B cell (primary cell): Measurements from ENCODE around the gene CKMT2. TPM values are rescaled to one million over a fixed set of nuclear protein-coding genes. Genes with fewer than 3 reads are reported as not detected.

Experiments used
- ATAC-seq: fragments of 200-7000 bp; cut with Tn5 transposase; one replicate; pipeline ENCODE4 v1.10.0; 2021; ENCODE audit warnings: low read depth, mild to moderate bottlenecking, moderate number of reproducible peaks, moderate library complexity
- CTCF ChIA-PET: fragments of 350-600 bp; sonication (Branson Sonifier 250); formaldehyde crosslinking; loops from one replicate; lab custom pipeline; 2021; ENCODE audit warnings: antibody characterized with exemption, inconsistent platforms; lab: Charles Lee
- POLR2A ChIA-PET: fragments of 350-600 bp; sonication (Branson Sonifier 250); formaldehyde crosslinking; loops from one replicate; lab custom pipeline; 2021; ENCODE audit warnings: antibody characterized with exemption; lab: Charles Lee
- DNase-seq: peaks from one replicate; pipeline ENCODE4 v3.0.0; 2013
- H2AFZ ChIP-seq: 2 replicates; pipeline ENCODE4 v1.6.1; 2012; ENCODE audit warnings: mild to moderate bottlenecking, low read depth, low read length; ENCODE audit not compliant: insufficient read depth, poor library complexity, severe bottlenecking
- H3K27ac ChIP-seq, 2 donors: 1 replicate in 1 of 2; 2 replicates in 1 of 2; pipeline ENCODE4 v1.5.1; 2012 to 2013; ENCODE audit warnings: low read length in 2 of 2, mild to moderate bottlenecking in 2 of 2, moderate library complexity in 1 of 2
- H3K27me3 ChIP-seq, 4 experiments: fragments of 200-600 bp in 1 of 4; sonication (generic) in 1 of 4; replicated peaks in 1 of 4; 1 replicate in 2 of 4; 2 replicates in 2 of 4; pipeline versions ENCODE4 v1.6.1 to v1.7.0; 2013 to 2016; ENCODE audit warnings: low read length in 3 of 4, mild to moderate bottlenecking in 2 of 4, mixed read lengths in 1 of 4, moderate library complexity in 1 of 4; ENCODE audit not compliant: insufficient read depth in 4 of 4, control insufficient read depth in 3 of 4; ENCODE audit errors: control extremely low read depth in 1 of 4
- H3K36me3 ChIP-seq, 2 experiments: replicated peaks in 1 of 2; 1 replicate in 1 of 2; 2 replicates in 1 of 2; pipeline versions ENCODE4 v1.6.1 to v1.7.1; 2013; ENCODE audit warnings: low read length in 1 of 2; ENCODE audit not compliant: insufficient read depth in 2 of 2, control insufficient read depth in 1 of 2; ENCODE audit errors: control extremely low read depth in 1 of 2, extremely low read depth in 1 of 2
- H3K4me1 ChIP-seq, 2 donors: fragments of 200-600 bp in 1 of 2; sonication (generic) in 1 of 2; 1 replicate in 1 of 2; 2 replicates in 1 of 2; pipeline versions ENCODE4 v1.5.1 to v1.6.1; 2013 to 2017; ENCODE audit warnings: low read length in 2 of 2; ENCODE audit not compliant: control insufficient read depth in 2 of 2, insufficient read depth in 2 of 2
- H3K4me2 ChIP-seq: replicated peaks from 2 replicates; pipeline ENCODE3; 2012; ENCODE audit warnings: mild to moderate bottlenecking, low read depth, low read length; ENCODE audit not compliant: poor library complexity, severe bottlenecking
- H3K4me3 ChIP-seq, 5 experiments: fragments of 200-600 bp in 1 of 5; sonication (generic) in 1 of 5; 1 replicate in 3 of 5; 2 replicates in 2 of 5; pipeline versions ENCODE4 v1.5.1 to v1.7.0; 2011 to 2016; ENCODE audit warnings: low read length in 4 of 5, mild to moderate bottlenecking in 4 of 5, low read depth in 2 of 5, control low read depth in 1 of 5, moderate library complexity in 1 of 5; ENCODE audit not compliant: insufficient read depth in 1 of 5; ENCODE audit errors: control extremely low read depth in 1 of 5, extremely low read depth in 1 of 5
- H3K79me2 ChIP-seq: fragments of 200-600 bp; sonication (generic); one replicate; pipeline ENCODE4 v1.6.0; 2016; ENCODE audit warnings: low read length; ENCODE audit not compliant: control insufficient read depth, insufficient read depth
- H3K9ac ChIP-seq: fragments of 200-600 bp; sonication (generic); 2 replicates; pipeline ENCODE4 v1.6.1; 2017; ENCODE audit warnings: mild to moderate bottlenecking, low read length, moderate library complexity
- H3K9me3 ChIP-seq, 3 donors: one replicate each; pipeline versions ENCODE4 v1.6.1 to v1.7.1; 2013; ENCODE audit warnings: low read length in 2 of 3; ENCODE audit not compliant: control insufficient read depth in 2 of 3, insufficient read depth in 1 of 3; ENCODE audit errors: control extremely low read depth in 1 of 3
- H4K20me1 ChIP-seq: 2 replicates; pipeline ENCODE4 v1.6.0; 2012; ENCODE audit warnings: mild to moderate bottlenecking, low read length; ENCODE audit not compliant: insufficient read depth, control insufficient read depth, poor library complexity, severe bottlenecking
- H3K27ac Mint-ChIP-seq: one replicate; pipeline ENCODE4 v1.8.0; 2021; ENCODE audit warnings: mixed read lengths
- H3K27me3 Mint-ChIP-seq: one replicate; pipeline ENCODE4 v1.8.0; 2021; ENCODE audit warnings: mixed read lengths
- H3K4me1 Mint-ChIP-seq: one replicate; pipeline ENCODE4 v1.8.0; 2021; ENCODE audit warnings: mixed read lengths
- H3K4me3 Mint-ChIP-seq: one replicate; pipeline ENCODE4 v1.8.0; 2021; ENCODE audit warnings: mixed read lengths
- H3K9me3 Mint-ChIP-seq: one replicate; pipeline ENCODE4 v1.8.0; 2022; ENCODE audit warnings: mixed read lengths; ENCODE audit not compliant: insufficient read depth
- CTCF ChIP-seq: fragments of 200-600 bp; IDR thresholded peaks from one replicate; pipeline ENCODE4 v1.8.0; 2022; ENCODE audit warnings: antibody characterized with exemption, mild to moderate bottlenecking
- EZH2 ChIP-seq: IDR thresholded peaks from 2 replicates; pipeline ENCODE4 v1.6.1; 2012; ENCODE audit warnings: borderline replicate concordance, low read depth, mild to moderate bottlenecking, moderate library complexity, low read length; ENCODE audit not compliant: insufficient read depth, poor library complexity, severe bottlenecking
- WGBS: methylation state at CpG from one replicate; pipeline ENCODE4 v1.1.5; 2013; ENCODE audit warnings: missing lambda C conversion rate; ENCODE audit not compliant: insufficient coverage; 5-methylcytosine and 5-hydroxymethylcytosine counted together
- intact Hi-C: fragments of 100-400 bp; cut with micrococcal nuclease; formaldehyde crosslinking; loops from one replicate; pipeline ENCODE4 v1.10.0; 2022
- polyA plus RNA-seq: library from polyadenylated mRNA; depleted of rRNA; stranded (reverse); fragments of >200 nt; gene quantifications from 2 replicates; pipeline ENCODE4 v1.2.3, GENCODE V29; 2012
- total RNA-seq, 2 donors: library from RNA; stranded (reverse); fragments of 120-200 nt in 1 of 2; gene quantifications; 1 replicate in 1 of 2; 2 replicates in 1 of 2; pipeline versions ENCODE4 v1.2.3 to v1.2.4, GENCODE V29; 2013 to 2022

CKMT2 gene
- total and polyA plus RNA-seq, 2 donors (not counting 1 experiment from before 2014, with no cell fraction given): not detected

GRCh38 chr5:81189875-81190498 lies 43.1 kb upstream of the CKMT2 start:
- Mint-ChIP-seq H3K27ac (no peak overlapping the region), H3K4me1 (peaks cover 4% of the 10 kb centered on the region), H3K9me3 (no peaks in the 10 kb centered on the region), H3K27me3 (peaks cover 12% of the 10 kb centered on the region), H3K4me3 (no peak overlapping the region)
- no peak overlapping the region for H3K27ac ChIP-seq
- no peak for ATAC-seq
- H3K9me3 ChIP-seq: no peaks in the 10 kb centered on the region
- no peak overlapping the region for H3K9ac ChIP-seq
- no peaks in the 10 kb centered on the region for H4K20me1 ChIP-seq
- no peaks in the 10 kb centered on the region for H3K79me2 ChIP-seq
- peaks cover 2 to 3% of the 10 kb centered on the region in 2 donors for H3K4me1 ChIP-seq
- H2AFZ ChIP-seq: no peak overlapping the region
- POLR2A ChIA-PET: no interaction called here
- WGBS: 97% methylated on average over 11 of the region's 14 CpGs
- TF ChIP-seq EZH2: no peak
- no peak overlapping the region for H3K4me3 ChIP-seq
- intact Hi-C loops: no loop called here
- H3K27me3 ChIP-seq: peaks cover 0 to 2% (median 0%) of the 10 kb centered on the region in 4 experiments
- H3K4me2 ChIP-seq: no peak overlapping the region
- H3K36me3 ChIP-seq: no peaks in the 10 kb centered on the region
- CTCF ChIA-PET: no interaction called here
- no peak for DNase-seq

GRCh38 chr5:81191726-81192372 lies 41.3 kb upstream of the CKMT2 start:
- peaks cover 5 to 6% of the 10 kb centered on the region in 2 donors for H3K4me1 ChIP-seq
- Mint-ChIP-seq H3K9me3 (no peaks in the 10 kb centered on the region), H3K4me3 (no peak overlapping the region), H3K27ac (no peak overlapping the region), H3K27me3 (peaks cover 18% of the 10 kb centered on the region), H3K4me1 (peaks cover 7% of the 10 kb centered on the region)
- CTCF ChIA-PET: no interaction called here
- no peak overlapping the region for H2AFZ ChIP-seq
- DNase-seq: no peak
- no peak for ATAC-seq
- no peak overlapping the region for H3K27ac ChIP-seq
- intact Hi-C loops: no loop called here
- H3K9me3 ChIP-seq: no peaks in the 10 kb centered on the region
- H3K4me3 ChIP-seq: no peak overlapping the region
- TF ChIP-seq EZH2 (no peak), CTCF (no peak)
- no peaks in the 10 kb centered on the region for H4K20me1 ChIP-seq
- POLR2A ChIA-PET: no interaction called here
- H3K36me3 ChIP-seq: no peaks in the 10 kb centered on the region
- 100% methylated on average over 3 of the region's 9 CpGs for WGBS
- H3K4me2 ChIP-seq: no peak overlapping the region
- H3K79me2 ChIP-seq: no peaks in the 10 kb centered on the region
- no peak overlapping the region for H3K9ac ChIP-seq
- H3K27me3 ChIP-seq: peaks cover 0 to 5% (median 0%) of the 10 kb centered on the region in 4 experiments
